BJ (cell line): ENCODE measurements around the gene MOCS2. TPM values are rescaled to one million over a fixed set of nuclear protein-coding genes. Genes with fewer than 3 reads are reported as not detected.
"Not testable (repeated sequence)": the region's sequence is repeated elsewhere in the genome, so short reads cannot be mapped to it uniquely, and the experiment has no call there.

Experiments used
- CTCF ChIA-PET: fragments of 350-600 bp; formaldehyde crosslinking; extraction: SDS; loops from one replicate; lab custom pipeline; 2021; ENCODE audit warnings: antibody characterized with exemption, inconsistent platforms; lab: Yijun Ruan, JAX
- POLR2A ChIA-PET: fragments of 300-600 bp; sonication (Branson Sonifier 250); formaldehyde crosslinking; extraction: SDS; loops from one replicate; lab custom pipeline; 2021; ENCODE audit warnings: antibody characterized with exemption; lab: Charles Lee
- DNase-seq: peaks from one replicate; pipeline ENCODE4 v3.0.0-alpha.2; 2011; ENCODE audit warnings: low read depth
- H3K27me3 ChIP-seq: 2 replicates; pipeline ENCODE4 v1.6.0; 2011; ENCODE audit warnings: low read length; ENCODE audit not compliant: control insufficient read depth, insufficient read depth
- H3K36me3 ChIP-seq: 2 replicates; pipeline ENCODE4 v1.5.1; 2011; ENCODE audit warnings: low read length; ENCODE audit not compliant: control insufficient read depth, insufficient read depth
- H3K4me3 ChIP-seq: 2 replicates; pipeline ENCODE4 v1.5.1; 2011; ENCODE audit warnings: low read depth, mild to moderate bottlenecking, control low read depth, low read length
- polyA plus RNA-seq: library from polyadenylated mRNA; depleted of rRNA; stranded (reverse); fragments of >200 nt; gene quantifications from 2 replicates; pipeline ENCODE4 v1.2.3, GENCODE V29; 2011
- TF ChIP-seq, protein P1 (sequence below): IDR thresholded peaks from 2 replicates; pipeline ENCODE4 v1.5.1; 2011; ENCODE audit warnings: low read depth, mild to moderate bottlenecking, control low read depth, inconsistent platforms, low read length, moderate library complexity; ENCODE audit not compliant: insufficient read depth

MOCS2 gene
- polyA plus RNA-seq, 1 experiment: 22.2 TPM

- ChIA-PET CTCF (interaction anchor here (1.3 kb wide), 1 partner anchor 168 kb away, joined by 6 read pairs; no protein-coding TSS in a partner anchor), POLR2A (no interaction called here)
- Histone ChIP-seq H3K36me3 (no peaks in the 10 kb centered on the region), H3K27me3 (no peaks in the 10 kb centered on the region; the same call in 1 of the 2 replicates), H3K4me3 (no peak overlapping the region)
- TF ChIP-seq, protein P1, sequence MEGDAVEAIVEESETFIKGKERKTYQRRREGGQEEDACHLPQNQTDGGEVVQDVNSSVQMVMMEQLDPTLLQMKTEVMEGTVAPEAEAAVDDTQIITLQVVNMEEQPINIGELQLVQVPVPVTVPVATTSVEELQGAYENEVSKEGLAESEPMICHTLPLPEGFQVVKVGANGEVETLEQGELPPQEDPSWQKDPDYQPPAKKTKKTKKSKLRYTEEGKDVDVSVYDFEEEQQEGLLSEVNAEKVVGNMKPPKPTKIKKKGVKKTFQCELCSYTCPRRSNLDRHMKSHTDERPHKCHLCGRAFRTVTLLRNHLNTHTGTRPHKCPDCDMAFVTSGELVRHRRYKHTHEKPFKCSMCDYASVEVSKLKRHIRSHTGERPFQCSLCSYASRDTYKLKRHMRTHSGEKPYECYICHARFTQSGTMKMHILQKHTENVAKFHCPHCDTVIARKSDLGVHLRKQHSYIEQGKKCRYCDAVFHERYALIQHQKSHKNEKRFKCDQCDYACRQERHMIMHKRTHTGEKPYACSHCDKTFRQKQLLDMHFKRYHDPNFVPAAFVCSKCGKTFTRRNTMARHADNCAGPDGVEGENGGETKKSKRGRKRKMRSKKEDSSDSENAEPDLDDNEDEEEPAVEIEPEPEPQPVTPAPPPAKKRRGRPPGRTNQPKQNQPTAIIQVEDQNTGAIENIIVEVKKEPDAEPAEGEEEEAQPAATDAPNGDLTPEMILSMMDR: no peak
- DNase-seq: no peak
These were observed 7.0 kb upstream of the MOCS2 start for GRCh38 chr5:53116597-53116996.

GRCh38 chr5:53114988-53115387 lies 5.4 kb upstream of the MOCS2 start:
- ChIA-PET POLR2A (no interaction called here), CTCF (interaction anchor here (0.7 to 1.3 kb wide), 4 partner anchors 10 to 24 kb away, joined by 3 read pairs; no protein-coding TSS in a partner anchor)

DNA sequence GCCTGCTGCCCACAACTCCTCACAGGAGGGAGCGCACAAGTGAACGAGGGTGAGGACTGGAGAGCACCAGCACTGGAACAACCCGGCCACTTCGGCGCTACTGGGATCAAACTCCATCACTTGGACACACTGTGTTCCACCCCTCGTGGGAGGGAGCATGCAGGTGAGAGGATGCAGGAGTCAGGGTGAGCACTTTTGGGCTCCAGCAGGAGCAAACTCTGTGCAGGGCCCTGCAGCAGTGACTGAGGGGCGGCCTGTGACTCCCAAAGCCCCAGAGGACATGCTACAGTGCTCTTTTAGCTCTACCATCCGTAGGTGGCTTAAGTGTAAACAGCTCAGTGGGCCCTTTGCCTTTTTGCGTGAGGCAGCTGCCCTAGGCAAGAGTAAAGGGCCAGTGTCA lies 4.4 kb upstream of the MOCS2 start:
- TF ChIP-seq, protein P1: no peak
- ChIA-PET CTCF (interaction anchor here (0.7 kb wide), 1 partner anchor 9 kb away, joined by 3 read pairs; no protein-coding TSS in a partner anchor), POLR2A (no interaction called here)
- H3K27me3 ChIP-seq: no peaks in the 10 kb centered on the region; the same call in 1 of the 2 replicates
- H3K4me3 ChIP-seq: no peak overlapping the region
- no peak for DNase-seq
- no peaks in the 10 kb centered on the region for H3K36me3 ChIP-seq

More at GRCh38 chr5:53114988-53115387, 5.4 kb upstream of the MOCS2 start:
- Histone ChIP-seq H3K36me3 (no peaks in the 10 kb centered on the region), H3K27me3 (no peaks in the 10 kb centered on the region; the same call in 1 of the 2 replicates), H3K4me3 (no peak overlapping the region)
- TF ChIP-seq, protein P1: peak; percentile 35; the same call in 1 of the 2 replicates
- DNase-seq: no peak

- TF ChIP-seq, protein P1: no peak
- ChIA-PET CTCF (no interaction called here), POLR2A (no interaction called here)
- no peak for DNase-seq
- Histone ChIP-seq H3K27me3 (no peaks in the 10 kb centered on the region), H3K36me3 (no peaks in the 10 kb centered on the region), H3K4me3 (no peak overlapping the region)
These were observed 3.4 kb upstream of the MOCS2 start for GRCh38 chr5:53112909-53113308.

DNA sequence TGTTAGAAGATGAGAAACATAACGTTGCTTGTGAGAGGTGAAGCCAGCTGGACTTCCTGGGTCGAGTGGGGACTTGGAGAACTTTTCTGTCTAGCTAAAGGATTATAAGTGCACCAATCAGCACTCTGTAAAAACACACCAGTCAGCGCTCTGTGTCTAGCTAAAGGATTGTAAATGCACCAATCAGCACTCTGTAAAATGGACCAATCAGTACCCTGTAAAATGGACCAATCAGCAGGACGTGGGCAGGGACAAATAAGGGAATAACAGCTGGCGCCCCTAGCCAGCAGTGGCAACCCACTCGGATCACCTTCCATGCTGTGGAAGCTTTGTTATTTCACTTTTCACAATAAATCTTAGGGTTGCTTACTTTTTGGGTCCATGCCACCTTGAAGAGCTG lies 2.8 kb upstream of the MOCS2 start:
- POLR2A ChIA-PET, H3K27me3 ChIP-seq, CTCF ChIA-PET: not testable (repeated sequence)

GRCh38 chr5:53111139-53111538 lies 1.6 kb upstream of the MOCS2 start:
- ChIA-PET POLR2A (no interaction called here), CTCF (no interaction called here)
- H3K4me3 ChIP-seq: no peak overlapping the region
- no peak for DNase-seq
- no peaks in the 10 kb centered on the region for H3K27me3 ChIP-seq
- H3K36me3 ChIP-seq: no peaks in the 10 kb centered on the region
- TF ChIP-seq, protein P1: no peak

More for the DNA sequence above, 2.8 kb upstream of the MOCS2 start:
- not testable (repeated sequence) for H3K4me3 ChIP-seq, H3K36me3 ChIP-seq, DNase-seq
